Stomach (tissue), 4 donors: ENCODE data around the gene GIMAP5.

Source experiments
- CTCF ChIP-seq, 7 experiments: fragments of 450-650 bp in 4 of 7; fragments of 200-600 bp in 3 of 7; sonication (generic) in 3 of 7; IDR thresholded peaks; one replicate each; pipeline ENCODE4 v1.5.1; 2016 to 2019; ENCODE audit warnings: antibody characterized with exemption in 7 of 7, control low read depth in 2 of 7, mild to moderate bottlenecking in 1 of 7
- EP300 ChIP-seq: sonication (generic); formaldehyde crosslinking; IDR thresholded peaks from one replicate; pipeline ENCODE4 v1.6.1; 2017; ENCODE audit warnings: antibody characterized with exemption

- no peak for TF ChIP-seq CTCF (IDR thresholded peaks at IDR 0.05)
- TF ChIP-seq EP300, result no peak
These were observed 34.0 kb upstream of the GIMAP5 start for GRCh38 chr7:150703209-150703608.
